Calu3 (cell line): Measurements from ENCODE around the gene APAF1. TPM values are rescaled to one million over a fixed set of nuclear protein-coding genes. Genes with fewer than 3 reads are reported as not detected.

Experiments
- BruUV-seq: library from RNA; stranded (reverse); fragments of 400-500 nt; replicated peaks from 2 replicates; lab custom pipeline; 2021; lab: Mats Ljungman, UMichigan
- CTCF ChIA-PET: fragments of 300-600 bp; sonication (Branson Sonifier 250); formaldehyde crosslinking; loops from one replicate; lab custom pipeline; 2022; ENCODE audit warnings: antibody characterized with exemption; lab: Charles Lee
- DNase-seq: peaks from one replicate; pipeline ENCODE4 v3.0.0; 2022
- H3K27ac Mint-ChIP-seq: one replicate; pipeline ENCODE4 v1.8.0; 2022; ENCODE audit warnings: mixed read lengths; ENCODE audit not compliant: unreplicated experiment
- H3K27me3 Mint-ChIP-seq: one replicate; pipeline ENCODE4 v1.8.0; 2022; ENCODE audit warnings: mixed read lengths; ENCODE audit not compliant: unreplicated experiment
- H3K36me3 Mint-ChIP-seq: one replicate; pipeline ENCODE4 v1.8.0; 2022; ENCODE audit warnings: mild to moderate bottlenecking, moderate library complexity, mixed read lengths; ENCODE audit not compliant: insufficient read depth, unreplicated experiment
- H3K4me1 Mint-ChIP-seq: one replicate; pipeline ENCODE4 v1.8.0; 2022; ENCODE audit warnings: mild to moderate bottlenecking, low read depth, mixed read lengths; ENCODE audit not compliant: unreplicated experiment
- H3K4me3 Mint-ChIP-seq: one replicate; pipeline ENCODE4 v1.8.0; 2022; ENCODE audit warnings: mild to moderate bottlenecking, low read depth, moderate library complexity, mixed read lengths; ENCODE audit not compliant: unreplicated experiment
- H3K9me3 Mint-ChIP-seq: one replicate; pipeline ENCODE4 v1.8.0; 2022; ENCODE audit warnings: low read depth, mixed read lengths; ENCODE audit not compliant: unreplicated experiment
- CTCF ChIP-seq: fragments of 200-600 bp; IDR thresholded peaks from one replicate; pipeline ENCODE4 v1.8.0; 2022; ENCODE audit warnings: antibody characterized with exemption; ENCODE audit not compliant: unreplicated experiment
- intact Hi-C: fragments of 100-400 bp; cut with micrococcal nuclease; formaldehyde crosslinking; loops from one replicate; pipeline ENCODE4 v1.10.0; 2022; ENCODE audit not compliant: unreplicated experiment
- total RNA-seq: library from RNA; stranded (reverse); gene quantifications from 2 replicates; pipeline ENCODE4 v1.2.3, GENCODE V29; 2022

Gene APAF1
- total RNA-seq, 1 experiment from 2014 or later = 24.7 TPM

GRCh38 chr12:98684199-98684598, 39.1 kb downstream of the APAF1 start:
- Mint-ChIP-seq H3K4me3 (no peak overlapping the region), H3K27me3 (no peaks in the 10 kb centered on the region), H3K4me1 (no peaks in the 10 kb centered on the region), H3K9me3 (no peaks in the 10 kb centered on the region), H3K36me3 (peaks cover 5% of the 10 kb centered on the region), H3K27ac (no peak overlapping the region)
- CTCF ChIA-PET = no interaction called here
- no peak for DNase-seq
- intact Hi-C loops = loop anchor here (10.0 kb wide), 1 partner anchor 59 kb away; no protein-coding TSS in a partner anchor
- TF ChIP-seq CTCF = no peak
- BruUV-seq = no TSS peak

GRCh38 chr12:98686603-98687002, 41.5 kb downstream of the APAF1 start:
- H3K4me3 Mint-ChIP-seq = no peak overlapping the region
- no peak for TF ChIP-seq CTCF
- H3K4me1 Mint-ChIP-seq = no peaks in the 10 kb centered on the region
- no peaks in the 10 kb centered on the region for H3K36me3 Mint-ChIP-seq
- intact Hi-C loops = loop anchor here (10.0 kb wide), 1 partner anchor 62 kb away; no protein-coding TSS in a partner anchor
- CTCF ChIA-PET = no interaction called here
- H3K27me3 Mint-ChIP-seq = no peaks in the 10 kb centered on the region
- no TSS peak for BruUV-seq
- no peak overlapping the region for H3K27ac Mint-ChIP-seq
- no peaks in the 10 kb centered on the region for H3K9me3 Mint-ChIP-seq
- no peak for DNase-seq

GRCh38 chr12:98691351-98691750, 46.3 kb downstream of the APAF1 start:
- no peak overlapping the region for H3K4me3 Mint-ChIP-seq
- CTCF ChIA-PET = no interaction called here
- no peaks in the 10 kb centered on the region for H3K4me1 Mint-ChIP-seq
- H3K27ac Mint-ChIP-seq = no peak overlapping the region
- no peaks in the 10 kb centered on the region for H3K36me3 Mint-ChIP-seq
- no TSS peak for BruUV-seq
- H3K27me3 Mint-ChIP-seq = no peaks in the 10 kb centered on the region
- intact Hi-C loops = no loop called here
- H3K9me3 Mint-ChIP-seq = no peaks in the 10 kb centered on the region
- no peak for TF ChIP-seq CTCF
- no peak for DNase-seq

DNA sequence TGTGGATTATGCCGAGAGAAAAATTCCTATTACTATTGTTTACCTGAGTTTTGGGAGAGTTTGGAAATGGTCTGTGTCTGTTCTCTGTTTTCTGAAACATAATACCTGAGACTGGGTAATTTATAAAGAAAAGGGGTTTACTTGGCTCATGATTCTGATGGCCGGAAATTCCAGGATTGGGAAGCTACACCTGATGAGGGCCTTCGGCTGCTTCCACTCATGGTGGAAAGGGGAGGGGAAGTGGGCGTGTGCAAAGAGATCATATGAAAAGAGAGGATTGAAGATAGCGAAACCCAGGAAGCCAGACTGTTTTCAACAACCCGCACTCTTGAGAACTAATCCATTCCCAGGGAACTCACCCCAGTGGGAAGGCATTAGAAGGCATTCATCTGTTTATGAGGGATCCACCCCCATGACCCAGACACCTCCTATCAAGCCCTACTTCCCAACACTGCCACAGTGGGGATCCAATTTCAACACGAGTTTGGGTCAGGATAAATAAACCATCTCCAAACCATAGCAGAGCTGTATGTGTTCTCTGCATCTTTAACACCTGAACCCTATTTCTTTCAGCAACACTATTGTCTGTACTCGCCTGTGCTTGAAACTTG, 51.1 kb downstream of the APAF1 start:
- CTCF ChIA-PET = no interaction called here
- H3K4me1 Mint-ChIP-seq = no peaks in the 10 kb centered on the region
- H3K4me3 Mint-ChIP-seq = no peak overlapping the region
- no peaks in the 10 kb centered on the region for H3K36me3 Mint-ChIP-seq
- no TSS peak for BruUV-seq
- H3K9me3 Mint-ChIP-seq = no peaks in the 10 kb centered on the region
- DNase-seq = no peak
- intact Hi-C loops = no loop called here
- H3K27me3 Mint-ChIP-seq = no peaks in the 10 kb centered on the region
- no peak overlapping the region for H3K27ac Mint-ChIP-seq
- no peak for TF ChIP-seq CTCF
